NCI-H1436 treated with DMSO at 0.1 percent for 48 hours (cell line): ENCODE data around the gene CCSER1.

Experiments used
- DNase-seq: peaks from one replicate; lab custom pipeline; 2025; lab: John Stamatoyannopoulos, UW

CCSER1 gene

GRCh38 chr4:90198086-90198847 is 71.1 kb downstream of the CCSER1 start:
- no peak for DNase-seq

- DNase-seq: no peak
Measured at GRCh38 chr4:90207887-90208454, 80.8 kb downstream of the CCSER1 start.

- no peak for DNase-seq
Measured at GRCh38 chr4:90209922-90210321, 82.7 kb downstream of the CCSER1 start.

- DNase-seq: no peak
Measured at GRCh38 chr4:90211174-90211573, 84.0 kb downstream of the CCSER1 start.

GRCh38 chr4:90215286-90215685 is 88.1 kb downstream of the CCSER1 start:
- no peak for DNase-seq

- no peak for DNase-seq
Measured at GRCh38 chr4:90219822-90220221, 92.6 kb downstream of the CCSER1 start.

- no peak for DNase-seq
Measured at GRCh38 chr4:90220459-90220858, 93.3 kb downstream of the CCSER1 start.

- no peak for DNase-seq
Measured at GRCh38 chr4:90226734-90227133, 99.5 kb downstream of the CCSER1 start.

GRCh38 chr4:90227177-90227576 is 100.0 kb downstream of the CCSER1 start:
- no peak for DNase-seq

GRCh38 chr4:90234916-90235547 is 107.8 kb downstream of the CCSER1 start:
- DNase-seq: no peak

GRCh38 chr4:90237751-90238530 is 110.7 kb downstream of the CCSER1 start:
- DNase-seq: no peak

GRCh38 chr4:90240333-90240732 is 113.1 kb downstream of the CCSER1 start:
- no peak for DNase-seq

- DNase-seq: no peak
Measured at GRCh38 chr4:90241008-90241407, 113.8 kb downstream of the CCSER1 start.

GRCh38 chr4:90245837-90246236 is 118.6 kb downstream of the CCSER1 start:
- DNase-seq: no peak

GRCh38 chr4:90246816-90247215 is 119.6 kb downstream of the CCSER1 start:
- DNase-seq: no peak

- no peak for DNase-seq
Measured at GRCh38 chr4:90254357-90254756, 127.2 kb downstream of the CCSER1 start.

- no peak for DNase-seq
Measured at GRCh38 chr4:90274175-90274574, 147.0 kb downstream of the CCSER1 start.

- DNase-seq: no peak
Measured at GRCh38 chr4:90280954-90281353, 153.8 kb downstream of the CCSER1 start.

- DNase-seq: no peak
Measured at GRCh38 chr4:90281541-90282355, 154.6 kb downstream of the CCSER1 start.

- DNase-seq: no peak
Measured at GRCh38 chr4:90290345-90290744, 163.2 kb downstream of the CCSER1 start.

GRCh38 chr4:90292438-90292837 is 165.2 kb downstream of the CCSER1 start:
- DNase-seq: no peak

- no peak for DNase-seq
Measured at GRCh38 chr4:90293320-90293719, 166.1 kb downstream of the CCSER1 start.
